Measurements from ENCODE around the gene GPC6. TPM values are rescaled to one million over a fixed set of nuclear protein-coding genes. Genes with fewer than 3 reads are reported as not detected.
"Not testable (repeated sequence)": the region's sequence is repeated elsewhere in the genome, so short reads cannot be mapped to it uniquely, and the experiment has no call there.

GPC6 gene
- total RNA-seq, 5 donors from 2014 or later (not counting 1 experiment from before 2014, with no cell fraction given) = 0.03 to 0.18 (median 0.06) TPM; not detected in 2

DNA sequence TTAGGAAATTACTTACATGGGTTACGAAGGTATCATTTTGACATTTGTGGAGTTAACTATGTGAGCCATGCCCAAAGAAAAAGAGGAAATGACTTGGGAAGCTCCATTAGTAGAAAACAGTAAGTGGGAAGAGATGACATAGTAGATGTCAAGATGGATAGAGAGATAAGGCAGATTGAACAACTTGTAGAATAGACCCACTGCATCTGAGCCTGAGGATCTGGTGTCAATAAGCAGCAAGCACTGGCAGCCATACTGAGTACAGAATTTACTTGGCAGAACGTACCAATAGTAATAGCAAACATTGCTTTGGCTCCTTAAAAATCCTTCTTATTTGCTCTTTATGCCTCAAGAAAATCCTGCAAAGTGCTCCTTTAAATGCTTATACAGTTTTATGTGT, 203.8 kb downstream of the GPC6 start:
- H3K9me3 ChIP-seq = no peaks in the 10 kb centered on the region
- Mint-ChIP-seq H3K9me3 (peaks cover 0 to 6% (median 5%) of the 10 kb centered on the region in 3 donors), H3K27me3 (peaks cover 0 to 3% of the 10 kb centered on the region in 2 donors), H3K36me3 (no peaks in the 10 kb centered on the region), H3K4me1 (no peaks in the 10 kb centered on the region), H3K4me3 (no peak overlapping the region), H3K27ac (no peak overlapping the region)
- H3K27ac ChIP-seq (ENCODE audit: low read length) = no peak overlapping the region
- no peak overlapping the region for H3K4me3 ChIP-seq (ENCODE audit: control insufficient read depth in 1 of 2, extremely low read depth in 1 of 2, low read length in 1 of 2)
- WGBS (ENCODE audit: insufficient coverage) = 73% methylated on average over 1 of the region's 2 CpGs
- H3K4me1 ChIP-seq (ENCODE audit: control insufficient read depth in 1 of 2, extremely low read depth in 1 of 2, insufficient read depth in 2 of 2, low read length in 2 of 2) = no peaks in the 10 kb centered on the region
- DNase-seq (no peak), ATAC-seq (replicated peaks in 1 of 4) (no peak)
- POLR2A ChIA-PET = no interaction called here
- no peaks in the 10 kb centered on the region for H3K27me3 ChIP-seq (replicated peaks in 1 of 2; ENCODE audit: control insufficient read depth in 2 of 2, extremely low read depth in 1 of 2, insufficient read depth in 2 of 2, low read length in 1 of 2)
- CTCF ChIA-PET = no interaction called here
- no peaks in the 10 kb centered on the region for H3K36me3 ChIP-seq (ENCODE audit: control insufficient read depth in 2 of 2, extremely low read depth in 1 of 2, insufficient read depth in 1 of 2, low read length in 1 of 2)

DNA sequence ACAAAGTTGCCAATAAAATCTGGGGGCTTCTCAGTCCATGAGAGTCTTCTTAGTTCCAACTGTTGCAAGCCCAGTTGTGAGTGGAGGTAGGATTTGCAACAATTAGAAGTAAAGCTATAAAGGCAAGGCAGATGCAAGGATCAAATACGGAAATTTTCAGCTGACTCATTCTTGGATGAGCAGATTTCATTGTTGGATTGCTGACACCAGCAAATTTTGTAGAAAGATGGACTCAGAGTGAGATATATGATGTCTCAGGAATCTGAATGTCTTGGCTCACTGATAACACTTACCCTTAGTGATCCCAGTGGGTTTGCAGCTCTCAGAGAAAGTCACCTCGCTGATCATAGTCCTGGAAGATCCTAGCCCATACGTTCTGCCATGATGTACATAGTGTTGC, 209.0 kb downstream of the GPC6 start:
- CTCF ChIA-PET = no interaction called here
- H3K4me1 ChIP-seq (ENCODE audit: control insufficient read depth in 1 of 2, extremely low read depth in 1 of 2, insufficient read depth in 2 of 2, low read length in 2 of 2) = no peaks in the 10 kb centered on the region
- Mint-ChIP-seq H3K27ac (no peak overlapping the region), H3K36me3 (no peaks in the 10 kb centered on the region), H3K4me3 (no peak overlapping the region), H3K9me3 (peaks cover 2 to 9% (median 4%) of the 10 kb centered on the region in 3 donors), H3K27me3 (no peaks in the 10 kb centered on the region), H3K4me1 (no peaks in the 10 kb centered on the region)
- no peaks in the 10 kb centered on the region for H3K27me3 ChIP-seq (replicated peaks in 1 of 2; ENCODE audit: control insufficient read depth in 2 of 2, extremely low read depth in 1 of 2, insufficient read depth in 2 of 2, low read length in 1 of 2)
- ATAC-seq (replicated peaks in 1 of 4) = no peak
- no peak overlapping the region for H3K27ac ChIP-seq (ENCODE audit: low read length)
- POLR2A ChIA-PET = interaction anchor here in 1 of 2 donors (0.6 kb wide), 1 partner anchor 27 kb away, joined by 5 read pairs; no protein-coding TSS in a partner anchor
- H3K4me3 ChIP-seq (ENCODE audit: control insufficient read depth in 1 of 2, extremely low read depth in 1 of 2, low read length in 1 of 2) = no peak overlapping the region
- WGBS (ENCODE audit: insufficient coverage) = no CpG with 5 or more reads among the region's 3 CpGs
- DNase-seq = no peak
- no peaks in the 10 kb centered on the region for H3K36me3 ChIP-seq (ENCODE audit: control insufficient read depth in 2 of 2, extremely low read depth in 1 of 2, insufficient read depth in 1 of 2, low read length in 1 of 2)
- H3K9me3 ChIP-seq = no peaks in the 10 kb centered on the region

DNA sequence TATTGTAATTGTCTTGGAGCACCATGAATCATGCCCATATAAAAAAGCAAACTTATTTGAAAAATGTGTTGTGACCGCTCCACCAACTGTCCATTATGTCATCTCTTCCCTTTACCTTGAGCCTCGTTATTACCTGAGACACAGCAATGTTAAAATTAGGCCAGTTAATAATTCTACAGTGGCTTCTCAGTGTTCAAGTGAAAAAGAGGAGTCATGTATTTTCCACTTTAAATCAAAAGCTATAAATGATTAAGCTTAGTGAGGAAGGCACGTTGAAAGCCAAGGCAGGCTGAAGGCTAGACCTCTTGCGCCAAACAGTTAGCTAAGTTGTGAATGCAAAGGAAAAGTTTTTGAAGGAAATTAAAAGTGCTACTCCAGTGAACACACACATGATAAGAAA, 210.5 kb downstream of the GPC6 start:
- Mint-ChIP-seq H3K4me1 (no peaks in the 10 kb centered on the region), H3K9me3 (peaks cover 2 to 9% (median 4%) of the 10 kb centered on the region in 3 donors), H3K27me3 (no peaks in the 10 kb centered on the region), H3K4me3 (no peak overlapping the region), H3K36me3 (no peaks in the 10 kb centered on the region), H3K27ac (no peak overlapping the region)
- H3K4me3 ChIP-seq (ENCODE audit: control insufficient read depth in 1 of 2, extremely low read depth in 1 of 2, low read length in 1 of 2) = no peak overlapping the region
- H3K4me1 ChIP-seq (ENCODE audit: control insufficient read depth in 1 of 2, extremely low read depth in 1 of 2, insufficient read depth in 2 of 2, low read length in 2 of 2) = no peaks in the 10 kb centered on the region
- CTCF ChIA-PET = no interaction called here
- no peaks in the 10 kb centered on the region for H3K36me3 ChIP-seq (ENCODE audit: control insufficient read depth in 2 of 2, extremely low read depth in 1 of 2, insufficient read depth in 1 of 2, low read length in 1 of 2)
- DNase-seq (no peak), ATAC-seq (replicated peaks in 1 of 4) (no peak)
- H3K9me3 ChIP-seq = no peaks in the 10 kb centered on the region
- no peak overlapping the region for H3K27ac ChIP-seq (ENCODE audit: low read length)
- no CpG with 5 or more reads among the region's 4 CpGs for WGBS (ENCODE audit: insufficient coverage)
- POLR2A ChIA-PET = no interaction called here
- H3K27me3 ChIP-seq (replicated peaks in 1 of 2; ENCODE audit: control insufficient read depth in 2 of 2, extremely low read depth in 1 of 2, insufficient read depth in 2 of 2, low read length in 1 of 2) = no peaks in the 10 kb centered on the region

DNA sequence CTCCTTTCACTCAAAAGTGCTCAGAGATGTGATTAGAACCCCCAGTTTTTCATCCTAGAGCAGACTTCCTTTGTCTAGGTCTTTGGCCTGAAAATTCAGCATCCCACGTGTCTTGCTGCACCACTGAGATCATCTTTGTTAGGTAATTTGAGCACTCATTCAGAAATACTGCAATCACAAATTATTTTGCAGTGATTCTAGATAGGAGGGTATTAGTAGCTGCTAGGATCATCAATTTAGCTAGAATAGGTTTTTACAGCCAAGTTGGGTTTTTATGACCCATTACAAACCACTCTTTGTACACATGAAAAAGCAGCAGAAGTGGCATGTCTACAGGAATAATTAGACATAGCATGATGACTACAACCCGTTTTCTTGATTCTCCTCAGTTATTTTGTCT, 219.6 kb downstream of the GPC6 start:
- CTCF ChIA-PET = interaction anchor here in 1 of 2 donors (0.7 kb wide), 1 partner anchor 459 kb away, joined by 3 read pairs; no protein-coding TSS in a partner anchor
- Mint-ChIP-seq H3K27ac (no peak overlapping the region), H3K4me3 (no peak overlapping the region), H3K9me3 (no peaks in the 10 kb centered on the region), H3K27me3 (peaks cover 0 to 1% of the 10 kb centered on the region in 2 donors), H3K36me3 (no peaks in the 10 kb centered on the region), H3K4me1 (no peaks in the 10 kb centered on the region)
- H3K9me3 ChIP-seq = no peaks in the 10 kb centered on the region
- no peak for ATAC-seq (replicated peaks in 1 of 4)
- H3K36me3 ChIP-seq (ENCODE audit: control insufficient read depth in 2 of 2, extremely low read depth in 1 of 2, insufficient read depth in 1 of 2, low read length in 1 of 2) = no peaks in the 10 kb centered on the region
- no peaks in the 10 kb centered on the region for H3K4me1 ChIP-seq (ENCODE audit: control insufficient read depth in 1 of 2, extremely low read depth in 1 of 2, insufficient read depth in 2 of 2, low read length in 2 of 2)
- no peak overlapping the region for H3K27ac ChIP-seq (ENCODE audit: low read length)
- peaks cover 0 to 3% of the 10 kb centered on the region in 2 experiments for H3K27me3 ChIP-seq (replicated peaks in 1 of 2; ENCODE audit: control insufficient read depth in 2 of 2, extremely low read depth in 1 of 2, insufficient read depth in 2 of 2, low read length in 1 of 2)
- DNase-seq = no peak
- POLR2A ChIA-PET = interaction anchor here in 1 of 2 donors (0.7 kb wide), 1 partner anchor 1350 kb away, joined by 5 read pairs; no protein-coding TSS in a partner anchor
- H3K4me3 ChIP-seq (ENCODE audit: control insufficient read depth in 1 of 2, extremely low read depth in 1 of 2, low read length in 1 of 2) = no peak overlapping the region
- no CpG with 5 or more reads among the region's 2 CpGs for WGBS (ENCODE audit: insufficient coverage)

DNA sequence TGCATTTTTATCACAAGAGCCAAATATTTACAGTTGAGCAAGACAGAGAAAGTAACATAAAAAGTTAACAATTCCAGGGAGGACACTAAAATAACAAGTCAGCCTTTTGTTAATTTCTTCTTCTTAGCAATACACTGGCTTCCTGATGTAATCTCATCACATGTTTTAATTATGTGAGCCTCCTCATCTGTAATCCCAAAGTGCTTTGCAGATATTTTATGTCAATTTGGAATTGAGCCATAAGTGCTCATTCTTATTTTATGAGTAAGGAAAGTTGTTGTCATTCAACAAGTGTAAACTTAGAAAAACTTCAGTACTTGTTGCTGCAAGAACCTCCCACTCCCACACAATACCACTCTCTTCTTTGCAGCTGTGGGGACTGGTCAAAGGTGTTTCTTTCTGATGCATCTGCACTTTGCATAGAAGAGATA, 223.6 kb downstream of the GPC6 start:
- Histone ChIP-seq H3K36me3 (ENCODE audit: control insufficient read depth in 2 of 2, extremely low read depth in 1 of 2, insufficient read depth in 1 of 2, low read length in 1 of 2) (no peaks in the 10 kb centered on the region), H3K9me3 (no peaks in the 10 kb centered on the region), H3K4me3 (ENCODE audit: control insufficient read depth in 1 of 2, extremely low read depth in 1 of 2, low read length in 1 of 2) (no peak overlapping the region), H3K4me1 (ENCODE audit: control insufficient read depth in 1 of 2, extremely low read depth in 1 of 2, insufficient read depth in 2 of 2, low read length in 2 of 2) (no peaks in the 10 kb centered on the region), H3K27ac (ENCODE audit: low read length) (no peak overlapping the region), H3K27me3 (replicated peaks in 1 of 2; ENCODE audit: control insufficient read depth in 2 of 2, extremely low read depth in 1 of 2, insufficient read depth in 2 of 2, low read length in 1 of 2) (no peaks in the 10 kb centered on the region)
- H3K27me3 Mint-ChIP-seq = peaks cover 0 to 1% of the 10 kb centered on the region in 2 donors
- ChIA-PET CTCF (no interaction called here), POLR2A (no interaction called here)
- ATAC-seq (replicated peaks in 1 of 4) (no peak), DNase-seq (no peak)
- H3K4me3 Mint-ChIP-seq = no peak overlapping the region
- no peaks in the 10 kb centered on the region for H3K36me3 Mint-ChIP-seq
- peaks cover 0 to 2% (median 0%) of the 10 kb centered on the region in 3 donors for H3K9me3 Mint-ChIP-seq
- H3K27ac Mint-ChIP-seq = no peak overlapping the region
- H3K4me1 Mint-ChIP-seq = no peaks in the 10 kb centered on the region

DNA sequence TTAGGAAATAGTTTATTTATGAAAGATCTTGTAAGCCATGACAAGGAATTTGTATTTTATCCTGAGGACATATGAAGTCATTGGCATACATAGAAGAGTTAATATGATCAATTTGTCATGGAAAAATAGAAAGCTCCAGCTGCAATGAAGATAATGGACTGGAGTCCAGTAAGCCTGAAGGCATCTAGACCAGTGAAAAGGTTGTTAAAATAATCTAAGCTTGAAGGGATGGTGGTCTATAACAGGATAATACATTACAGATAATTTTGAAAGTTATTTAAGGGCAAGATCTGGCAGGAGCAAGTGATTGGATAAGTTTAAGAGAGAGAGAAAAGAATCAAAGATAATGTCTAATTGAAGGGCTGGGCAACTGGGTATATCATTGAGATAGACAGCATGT, 224.2 kb downstream of the GPC6 start:
- DNase-seq (no peak), ATAC-seq (replicated peaks in 1 of 4) (no peak)
- peaks cover 0 to 4% (median 2%) of the 10 kb centered on the region in 3 donors for H3K9me3 Mint-ChIP-seq
- Histone ChIP-seq H3K36me3 (ENCODE audit: control insufficient read depth in 2 of 2, extremely low read depth in 1 of 2, insufficient read depth in 1 of 2, low read length in 1 of 2) (no peaks in the 10 kb centered on the region), H3K4me3 (ENCODE audit: control insufficient read depth in 1 of 2, extremely low read depth in 1 of 2, low read length in 1 of 2) (no peak overlapping the region), H3K4me1 (ENCODE audit: control insufficient read depth in 1 of 2, extremely low read depth in 1 of 2, insufficient read depth in 2 of 2, low read length in 2 of 2) (no peaks in the 10 kb centered on the region), H3K9me3 (no peaks in the 10 kb centered on the region), H3K27ac (ENCODE audit: low read length) (no peak overlapping the region), H3K27me3 (replicated peaks in 1 of 2; ENCODE audit: control insufficient read depth in 2 of 2, extremely low read depth in 1 of 2, insufficient read depth in 2 of 2, low read length in 1 of 2) (no peaks in the 10 kb centered on the region)
- H3K36me3 Mint-ChIP-seq = no peaks in the 10 kb centered on the region
- peaks cover 0 to under 1% of the 10 kb centered on the region in 2 donors for H3K27me3 Mint-ChIP-seq
- no peak overlapping the region for H3K27ac Mint-ChIP-seq
- ChIA-PET POLR2A (no interaction called here), CTCF (no interaction called here)
- H3K4me3 Mint-ChIP-seq = no peak overlapping the region
- no peaks in the 10 kb centered on the region for H3K4me1 Mint-ChIP-seq

DNA sequence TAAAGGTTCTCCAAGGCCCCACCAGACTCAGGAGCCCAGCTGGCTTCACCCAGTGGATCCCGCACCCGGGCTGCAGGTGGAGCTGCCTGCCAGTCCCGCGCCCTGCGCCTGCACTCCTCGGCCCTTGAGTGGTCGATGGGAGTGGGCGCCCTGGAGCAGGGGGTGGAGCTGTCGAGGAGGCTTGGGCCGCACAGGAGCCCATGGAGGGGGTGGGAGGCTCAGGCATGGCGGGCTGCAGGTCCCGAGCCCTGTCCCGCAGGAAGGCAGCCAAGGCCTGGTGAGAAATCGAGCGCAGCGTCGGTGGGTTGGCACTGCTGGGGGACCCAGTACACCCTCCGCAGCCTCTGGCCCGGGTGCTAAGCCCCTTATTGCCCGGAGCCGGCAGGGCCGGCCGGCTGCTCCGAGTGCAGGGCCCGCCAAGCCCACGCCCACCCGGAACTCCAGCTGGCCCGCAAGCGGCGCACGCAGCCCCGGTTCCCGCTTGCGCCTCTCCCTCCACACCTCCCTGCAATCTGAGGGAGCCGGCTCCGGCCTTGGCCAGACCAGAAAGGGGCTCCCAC, 228.1 kb downstream of the GPC6 start:
- H3K27me3 Mint-ChIP-seq; H3K4me3 Mint-ChIP-seq; H3K36me3 Mint-ChIP-seq; H3K27ac Mint-ChIP-seq; H3K27ac ChIP-seq (ENCODE audit: low read length); H3K27me3 ChIP-seq (replicated peaks in 1 of 2; ENCODE audit: control insufficient read depth in 2 of 2, extremely low read depth in 1 of 2, insufficient read depth in 2 of 2, low read length in 1 of 2); DNase-seq; H3K4me1 ChIP-seq (ENCODE audit: control insufficient read depth in 1 of 2, extremely low read depth in 1 of 2, insufficient read depth in 2 of 2, low read length in 2 of 2); H3K9me3 ChIP-seq; POLR2A ChIA-PET; H3K36me3 ChIP-seq (ENCODE audit: control insufficient read depth in 2 of 2, extremely low read depth in 1 of 2, insufficient read depth in 1 of 2, low read length in 1 of 2); H3K9me3 Mint-ChIP-seq; ATAC-seq (replicated peaks in 1 of 4); CTCF ChIA-PET; H3K4me3 ChIP-seq (ENCODE audit: control insufficient read depth in 1 of 2, extremely low read depth in 1 of 2, low read length in 1 of 2); H3K4me1 Mint-ChIP-seq: not testable (repeated sequence)
- 90% methylated on average over 23 of the region's 36 CpGs for WGBS (ENCODE audit: insufficient coverage)

Data from T-cell (primary cell).